ENCODE measurements around the gene HACL1.
"Not testable (repeated sequence)": the region's sequence is repeated elsewhere in the genome, so short reads cannot be mapped to it uniquely, and the experiment has no call there.

Gene HACL1

DNA sequence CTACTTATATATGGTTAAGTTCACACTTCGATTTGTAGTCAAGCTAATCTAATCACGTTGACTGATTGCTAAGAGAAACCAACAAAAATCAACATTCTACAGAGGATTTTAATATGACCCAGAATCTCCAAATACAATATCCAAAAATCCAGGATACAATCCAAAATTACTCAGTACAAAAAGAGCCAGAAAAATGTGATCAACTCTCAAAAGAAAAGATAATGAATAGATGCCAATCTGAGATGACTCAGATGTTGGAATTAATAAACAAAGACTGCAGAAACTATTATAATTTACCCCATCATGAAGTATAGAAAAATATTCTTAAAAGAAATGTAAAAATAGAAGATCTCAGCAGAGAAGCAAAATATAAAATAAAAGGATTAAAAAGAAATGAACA lies 22.3 kb downstream of the HACL1 start:
- DNase-seq (ENCODE audit: low read depth): no peak

DNA sequence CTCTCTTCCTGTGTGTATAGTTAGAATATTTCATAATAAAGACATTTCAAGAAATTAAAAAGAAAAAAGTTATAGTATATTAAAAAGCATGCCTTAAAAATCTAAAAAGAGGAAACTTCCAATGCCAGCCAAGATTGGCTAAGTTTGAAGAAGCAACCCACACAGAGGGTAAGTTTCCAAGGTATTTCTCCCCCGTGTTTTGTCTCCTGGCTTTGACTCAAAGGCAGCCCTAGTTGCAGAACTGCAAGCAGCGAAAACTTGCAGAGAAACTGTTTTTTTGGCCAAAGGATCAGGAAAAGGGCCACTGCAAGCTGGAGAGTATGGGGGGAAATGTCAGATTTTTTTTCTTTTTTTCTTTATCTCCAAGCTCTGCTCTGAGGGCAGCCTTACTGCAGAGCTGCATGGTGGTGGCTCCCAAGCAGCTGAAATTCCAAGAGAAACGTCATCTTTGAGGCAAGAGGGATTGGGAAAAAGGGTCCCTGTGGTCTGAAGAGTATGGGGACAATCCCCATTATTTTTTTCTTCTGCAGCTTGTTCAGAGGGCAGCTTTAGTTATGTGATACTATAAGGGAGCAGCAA lies 23.0 kb downstream of the HACL1 start:
- no peak for DNase-seq (ENCODE audit: low read depth)

DNA sequence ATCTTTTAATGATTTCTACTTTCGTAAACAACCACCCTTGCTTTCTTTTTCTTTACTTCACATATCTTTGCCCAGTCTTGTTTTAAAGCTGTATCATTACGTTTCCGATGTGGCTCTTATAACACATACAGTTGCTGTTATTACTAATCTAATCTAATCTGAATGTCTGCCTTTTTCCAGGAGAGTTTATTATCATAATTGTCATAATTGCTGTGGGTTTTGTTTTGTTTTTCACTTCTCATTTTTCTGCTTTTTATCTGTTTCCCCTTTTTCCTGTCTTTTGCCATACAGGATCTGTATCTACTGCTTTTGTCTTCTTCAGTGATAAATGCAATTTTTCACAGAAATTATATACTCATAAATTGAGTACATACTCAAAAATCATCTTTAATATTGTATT lies 24.9 kb downstream of the HACL1 start:
- no peak for DNase-seq (ENCODE audit: low read depth)

DNA sequence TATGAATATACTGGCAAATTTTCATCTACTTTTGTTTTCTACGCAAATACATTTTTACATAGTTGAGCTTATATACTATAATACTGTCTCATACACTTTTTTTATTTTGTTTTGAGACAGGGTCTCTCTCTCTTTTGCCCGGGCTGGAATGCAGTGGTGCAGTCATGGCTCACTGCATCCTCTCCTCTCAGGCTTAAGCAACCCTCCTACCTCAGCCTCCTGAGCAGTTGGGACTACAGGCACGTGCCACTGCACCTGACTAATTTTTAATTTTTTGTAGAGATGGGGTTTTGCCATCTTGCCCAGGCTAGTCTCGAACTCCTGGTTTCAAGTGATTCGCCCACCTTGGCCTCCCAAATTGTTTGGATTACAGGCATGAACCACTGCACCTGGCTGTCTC lies 25.9 kb downstream of the HACL1 start:
- DNase-seq (ENCODE audit: low read depth): no peak

DNA sequence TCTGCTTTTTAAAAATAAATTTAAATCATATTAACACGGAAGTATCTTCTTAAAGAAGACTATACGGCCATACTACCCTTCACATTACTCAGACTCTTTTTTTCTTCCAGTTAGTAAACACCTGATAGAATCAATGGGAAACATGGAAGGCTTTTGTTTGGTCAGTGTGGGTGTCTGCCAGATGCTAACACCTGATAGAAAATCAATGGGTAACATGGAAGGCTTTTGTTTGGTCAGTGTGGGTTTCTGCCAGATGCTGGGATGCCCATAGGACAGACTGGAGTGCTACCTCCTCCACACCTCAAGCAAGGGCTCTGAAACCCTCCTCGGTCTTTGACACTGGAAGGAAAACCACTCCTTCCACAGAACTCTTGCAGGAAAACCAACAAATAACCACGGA lies 29.2 kb downstream of the HACL1 start:
- DNase-seq (ENCODE audit: low read depth): no peak

DNA sequence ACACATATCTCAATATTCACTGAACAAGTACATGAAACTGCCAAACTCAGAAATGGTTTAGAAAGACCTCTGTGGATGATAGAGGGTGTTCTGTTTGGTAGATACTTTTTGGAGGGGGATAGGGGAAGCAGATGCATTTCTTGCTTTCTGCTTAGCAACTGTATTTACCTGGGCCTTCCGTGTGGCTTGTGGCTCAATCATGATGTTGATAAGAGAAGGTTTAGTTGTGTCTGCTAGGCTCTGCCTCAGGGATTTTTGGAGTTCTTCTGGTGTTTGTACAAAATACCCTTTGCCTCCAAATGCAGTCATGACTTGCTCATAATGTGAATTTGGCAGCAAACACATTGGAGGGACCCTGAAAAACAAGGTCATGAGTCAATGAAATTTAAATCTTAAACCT lies 38.2 kb downstream of the HACL1 start:
- DNase-seq (ENCODE audit: low read depth): no peak

DNA sequence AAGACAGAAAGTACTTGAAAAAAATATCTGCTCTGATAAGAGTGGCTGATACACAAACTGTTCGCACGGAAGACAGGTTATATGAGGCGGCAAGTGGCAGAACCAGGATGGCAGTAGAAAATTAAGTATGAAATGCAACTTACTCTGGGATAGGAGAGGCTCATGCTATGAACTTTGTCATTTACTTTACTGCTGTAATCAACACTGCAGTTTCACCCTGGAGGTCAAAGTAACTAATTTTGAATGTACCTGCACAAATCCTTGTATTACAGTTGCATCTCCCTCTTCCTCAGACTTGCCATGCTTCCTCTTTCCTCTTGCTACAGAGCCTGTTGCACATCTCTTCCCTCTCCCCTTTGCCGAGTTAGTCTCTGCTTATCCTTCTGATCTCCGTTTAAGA lies 38.8 kb downstream of the HACL1 start:
- no peak for DNase-seq (ENCODE audit: low read depth)

DNA sequence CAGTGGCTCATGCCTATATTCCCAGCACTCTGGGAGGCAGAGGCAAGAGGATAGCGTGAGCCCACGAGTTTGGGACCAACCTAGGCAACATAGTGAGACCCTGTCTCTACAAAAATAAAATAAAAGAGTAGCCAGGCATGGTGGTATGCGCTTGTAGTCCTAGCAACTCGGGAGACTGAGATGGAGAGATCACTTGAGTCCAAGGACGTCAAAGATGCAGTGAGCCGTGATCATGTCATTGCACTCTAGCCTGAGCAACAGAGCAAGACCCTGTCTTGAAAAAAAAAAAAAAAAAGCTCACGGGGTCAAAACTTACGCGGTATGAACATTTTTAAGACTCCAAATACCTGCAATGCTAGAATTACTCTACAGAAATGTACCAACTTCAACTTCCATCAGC lies 42.8 kb downstream of the HACL1 start:
- no peak for DNase-seq (ENCODE audit: low read depth)

DNA sequence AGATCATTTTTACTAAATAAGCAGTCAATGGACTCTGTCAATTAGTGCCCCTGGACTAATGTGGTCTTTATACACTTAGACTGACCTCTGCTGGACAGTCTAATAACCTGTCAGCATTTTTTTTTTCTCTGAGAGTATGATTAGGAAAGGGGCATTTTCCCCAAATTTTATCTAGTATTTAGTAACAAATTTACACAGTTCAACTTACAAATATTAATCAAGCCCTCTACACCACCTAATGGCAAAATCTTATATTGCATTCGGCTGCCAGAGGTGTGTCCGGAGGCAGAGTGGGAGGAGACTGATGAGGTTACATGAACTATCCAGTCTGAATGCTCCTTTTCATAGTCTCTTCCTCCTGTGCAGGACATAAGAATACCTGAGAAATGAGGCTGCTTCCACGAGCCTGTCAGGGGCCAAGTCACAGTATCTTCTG lies 43.8 kb downstream of the HACL1 start:
- DNase-seq (ENCODE audit: low read depth): peak; percentile 3

DNA sequence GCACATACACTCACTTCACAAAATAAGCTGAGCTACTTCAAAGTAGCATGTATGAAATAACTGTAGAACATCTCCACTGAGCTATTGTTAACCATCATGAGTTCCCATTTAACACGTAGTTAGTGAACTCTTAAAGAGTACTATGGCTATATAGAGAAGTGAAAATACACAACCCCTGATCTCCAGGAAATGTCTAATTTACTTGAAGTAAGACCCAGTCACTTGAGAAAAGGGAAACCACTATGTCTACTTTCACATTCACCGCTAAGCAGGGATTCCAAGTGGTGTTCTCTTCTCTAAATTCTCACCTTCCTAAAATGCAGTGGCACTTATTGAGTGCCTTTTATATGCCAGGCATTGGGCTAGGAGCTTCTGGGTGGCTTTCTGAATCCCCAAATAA lies 44.9 kb downstream of the HACL1 start:
- no peak for DNase-seq (ENCODE audit: low read depth)

DNA sequence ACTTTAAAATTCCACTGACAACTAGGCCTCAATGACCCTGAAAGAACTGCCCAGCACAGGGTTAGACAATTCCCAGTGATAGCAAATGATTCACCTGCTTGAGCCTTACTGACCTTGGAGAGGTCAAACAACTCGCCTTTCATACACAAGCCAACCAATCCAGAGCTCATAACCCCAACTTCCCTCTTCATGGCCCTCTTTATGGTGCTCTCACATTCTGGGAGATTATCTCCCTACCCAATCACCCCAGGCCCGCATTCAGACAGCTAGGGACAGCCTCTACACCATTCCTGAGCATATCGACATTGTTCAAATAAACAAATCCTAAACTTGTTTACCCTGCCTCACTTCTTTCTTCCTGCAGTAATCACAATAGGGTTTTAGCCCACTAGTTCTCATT lies 47.6 kb downstream of the HACL1 start:
- no peak for DNase-seq (ENCODE audit: low read depth)

DNA sequence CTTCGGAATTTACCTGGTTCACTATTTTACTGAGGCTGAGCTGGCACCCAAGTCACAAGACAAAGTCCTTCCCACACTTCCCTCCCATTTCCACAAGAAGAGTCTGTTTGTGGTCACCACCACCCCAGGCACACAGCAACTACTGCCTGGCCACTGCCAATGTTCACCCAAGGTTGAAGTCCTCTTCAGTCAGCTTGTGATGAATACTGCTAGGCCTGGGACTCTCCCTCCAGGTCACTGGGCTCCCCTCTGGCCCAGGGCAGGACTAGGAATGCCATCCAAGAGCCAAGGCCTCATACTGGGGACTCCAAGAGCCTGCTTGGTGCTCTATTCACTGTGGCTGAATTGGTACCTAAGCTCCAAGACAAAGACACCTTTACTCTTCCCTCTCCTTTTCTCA lies 49.5 kb downstream of the HACL1 start:
- no peak for DNase-seq (ENCODE audit: low read depth)

DNA sequence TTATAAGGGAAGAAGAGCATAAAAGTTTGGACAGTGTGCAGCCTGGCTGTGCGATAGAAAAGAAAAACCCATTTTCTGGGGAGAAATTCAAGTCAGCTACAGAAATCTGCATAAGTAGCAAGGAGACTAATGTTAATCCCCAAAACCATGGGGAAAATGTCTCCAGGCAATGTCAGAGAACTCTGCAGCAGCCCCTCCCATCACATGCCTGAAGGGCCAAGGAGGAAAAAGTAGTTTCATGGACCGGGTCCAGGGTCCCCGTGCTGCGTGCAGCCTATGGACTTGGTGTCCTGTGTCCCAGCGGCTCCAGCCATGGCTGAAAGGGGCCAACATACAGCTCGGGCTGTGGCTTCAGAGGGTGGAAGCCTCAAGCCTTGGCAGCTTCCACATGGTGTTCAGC lies 51.5 kb downstream of the HACL1 start:
- no peak for DNase-seq (ENCODE audit: low read depth)

DNA sequence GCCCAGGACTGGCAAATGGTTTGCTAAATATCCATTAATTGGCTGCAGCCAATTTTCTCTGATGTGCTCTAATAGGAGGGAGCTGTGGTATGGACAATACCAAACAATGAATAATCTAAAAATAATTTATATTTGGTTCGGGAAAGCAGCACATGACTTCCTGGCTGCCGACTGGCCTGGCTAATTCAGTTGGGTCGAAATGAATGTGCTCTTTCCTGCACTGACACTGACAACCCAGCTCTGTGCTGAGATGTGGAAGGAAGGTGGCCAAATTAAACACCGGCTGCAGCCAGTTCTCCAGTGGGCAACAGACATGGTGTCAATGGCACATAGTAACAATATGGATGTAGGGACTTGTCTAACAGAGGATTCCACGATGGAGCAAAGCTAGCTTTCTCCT lies 58.8 kb downstream of the HACL1 start:
- DNase-seq (ENCODE audit: low read depth): no peak

DNA sequence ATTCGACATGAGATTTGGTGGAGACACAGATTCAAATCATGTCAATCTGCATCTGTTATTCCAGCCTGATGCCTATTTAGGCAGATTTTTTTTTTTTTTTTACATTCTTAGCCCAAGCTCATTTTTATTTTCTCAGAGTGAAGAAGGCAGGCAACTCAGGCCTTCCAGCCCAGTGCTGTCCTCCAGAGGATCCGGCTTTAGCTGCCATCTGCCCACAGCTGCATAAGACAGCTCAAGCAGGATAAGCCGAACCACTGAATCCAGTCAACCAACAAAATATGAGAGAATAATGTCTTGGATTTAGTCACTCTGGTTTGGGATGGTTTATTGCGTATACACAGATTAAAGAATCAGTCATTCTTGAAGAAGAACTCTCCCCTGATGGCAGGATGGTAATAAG lies 60.0 kb downstream of the HACL1 start:
- DNase-seq (ENCODE audit: low read depth): no peak

DNA sequence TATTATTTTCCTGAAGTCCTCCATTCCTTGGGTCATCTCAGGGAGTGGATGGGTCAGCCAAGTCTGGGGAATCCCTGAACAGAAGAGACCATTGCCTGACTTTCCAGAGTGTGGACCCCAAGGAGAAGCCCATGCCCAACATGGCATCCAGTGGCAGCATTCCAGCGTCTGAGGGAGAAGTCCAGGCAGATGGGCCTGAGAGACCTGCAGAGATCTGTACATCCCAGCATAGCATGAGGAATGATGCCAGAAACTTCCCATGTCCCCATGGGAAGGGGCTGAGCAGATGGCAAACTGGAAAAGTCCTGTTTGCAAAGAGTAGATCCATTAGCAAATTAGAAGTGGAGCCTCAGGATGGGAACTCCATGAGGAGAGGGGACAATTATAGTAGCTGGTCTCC lies 62.3 kb downstream of the HACL1 start:
- no peak for DNase-seq (ENCODE audit: low read depth)

DNA sequence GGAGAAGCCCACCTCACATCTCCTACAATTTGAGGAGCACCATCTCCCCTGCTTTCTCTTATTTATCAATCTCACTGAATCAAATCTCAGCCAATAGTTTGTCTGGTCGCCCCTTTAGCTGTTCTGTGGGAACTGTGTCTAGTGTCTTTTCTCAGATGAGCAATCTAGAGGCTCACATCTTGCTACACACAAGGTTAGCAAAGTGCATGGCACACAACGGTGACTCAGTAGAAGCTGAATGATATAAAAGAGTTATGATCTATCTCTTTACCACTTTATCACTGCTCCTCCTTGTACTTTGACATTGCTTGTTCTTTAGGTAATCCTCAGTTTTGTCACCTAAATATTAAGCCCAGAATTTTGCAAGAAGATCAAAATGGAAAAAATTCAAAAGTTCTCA lies 63.0 kb downstream of the HACL1 start:
- no peak for DNase-seq (ENCODE audit: low read depth)

DNA sequence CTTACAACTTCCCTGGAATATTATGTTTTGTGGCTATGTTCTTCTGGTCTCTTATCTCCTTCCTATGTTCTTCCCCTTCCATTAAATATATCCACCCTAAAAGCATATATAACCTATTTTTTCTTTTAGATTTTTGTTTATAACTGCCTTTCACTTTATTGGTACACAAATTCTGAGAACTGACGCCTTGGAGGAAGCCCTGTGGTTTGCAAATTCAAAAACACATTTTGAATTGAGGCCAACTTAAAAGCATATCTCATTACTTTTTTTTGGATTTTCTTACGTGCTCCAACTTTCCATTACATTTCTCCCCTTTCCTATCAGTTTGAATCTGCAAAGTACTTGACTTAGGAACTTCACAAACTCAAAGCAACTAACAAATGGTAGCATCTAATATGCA lies 64.5 kb downstream of the HACL1 start:
- no peak for DNase-seq (ENCODE audit: low read depth)

DNA sequence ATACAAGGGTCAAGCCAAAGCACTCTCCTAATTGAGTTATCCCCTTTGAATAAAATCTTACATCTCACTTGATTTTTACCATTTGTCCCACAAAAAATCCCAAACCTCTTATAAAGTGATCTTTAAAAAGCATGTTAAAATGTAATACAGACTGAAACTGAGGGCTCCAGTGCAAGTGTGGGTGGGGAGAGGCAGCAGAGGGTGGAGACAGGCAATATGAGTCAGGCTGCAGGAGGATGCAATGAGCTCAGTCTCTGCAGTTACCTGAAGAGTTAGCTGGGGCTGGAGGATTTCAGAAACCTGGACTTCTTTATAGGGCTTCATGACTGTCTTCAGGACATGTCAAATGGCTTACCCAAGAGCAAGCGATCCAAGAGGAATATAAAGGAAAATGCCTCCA lies 65.6 kb downstream of the HACL1 start:
- DNase-seq (ENCODE audit: low read depth): peak; percentile 22

DNA sequence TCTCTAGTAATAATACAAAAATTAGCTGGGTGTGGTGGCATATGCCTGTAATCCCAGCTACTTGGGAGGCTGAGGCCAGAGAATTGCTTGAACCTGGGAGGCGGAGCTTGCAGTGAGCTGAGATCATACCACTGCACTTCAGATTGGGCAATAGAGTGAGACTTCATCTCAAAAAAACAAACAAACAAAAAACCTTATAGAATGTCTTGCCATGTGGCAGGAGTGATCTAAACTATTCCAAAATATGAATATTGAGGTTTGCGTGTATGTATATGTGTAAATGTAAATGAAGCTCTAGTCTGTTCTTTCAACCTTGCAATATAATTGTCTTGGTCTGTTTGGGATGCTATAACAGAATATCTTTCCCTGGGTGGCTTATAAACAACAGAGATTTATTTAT lies 68.8 kb downstream of the HACL1 start:
- not testable (repeated sequence) for DNase-seq (ENCODE audit: low read depth)

DNA sequence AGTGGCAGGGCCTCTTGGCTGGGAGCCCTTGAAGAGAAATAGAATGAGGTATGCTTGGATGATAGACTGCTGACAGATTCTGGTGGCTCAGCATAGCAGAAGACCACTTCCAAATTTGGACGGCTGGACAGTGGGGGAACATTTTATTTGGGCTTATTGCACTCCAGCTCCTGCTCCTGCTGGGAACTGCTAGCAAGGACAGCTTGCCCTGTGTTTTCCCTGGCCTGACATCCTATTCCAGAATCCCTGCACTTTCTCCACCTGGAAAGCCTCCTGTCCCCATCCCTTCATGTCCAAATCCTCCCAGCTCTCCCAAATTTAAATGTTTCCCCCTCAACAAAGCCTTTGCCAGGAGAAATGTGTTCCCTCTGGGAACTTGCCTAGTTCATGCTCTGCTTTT lies 70.0 kb downstream of the HACL1 start:
- no peak for DNase-seq (ENCODE audit: low read depth)

DNA sequence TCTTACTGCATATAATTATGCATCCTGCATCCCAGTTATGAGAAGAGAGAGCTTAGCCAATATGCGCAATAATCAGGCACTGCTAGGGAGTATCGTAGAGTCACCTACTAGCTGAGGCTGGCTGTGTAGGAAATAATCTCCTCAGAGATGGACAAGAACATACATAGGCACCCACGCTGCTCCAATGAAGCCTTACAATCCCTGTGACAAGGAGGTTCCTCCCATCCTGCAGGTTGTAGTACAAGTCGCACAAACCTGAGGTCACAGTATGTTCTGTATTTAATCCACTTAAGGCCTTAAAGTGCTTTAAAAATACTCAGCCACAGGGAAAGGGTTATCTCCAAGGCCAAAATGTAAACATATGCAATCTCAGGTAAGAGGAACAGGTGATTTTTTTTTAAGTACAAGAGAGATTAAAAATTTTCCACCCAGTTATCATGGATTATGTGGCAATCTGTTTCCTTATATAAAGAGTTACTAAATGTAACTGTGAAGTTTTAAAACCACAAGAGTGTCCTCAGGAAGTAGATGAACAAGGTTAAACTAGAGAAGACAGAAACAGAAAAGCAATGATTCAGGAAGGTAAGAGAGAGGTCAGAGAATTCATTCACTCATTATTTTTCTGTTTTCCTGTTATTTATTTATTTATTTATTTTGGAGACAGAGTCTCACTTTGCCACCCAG lies 72.4 kb downstream of the HACL1 start:
- no peak for DNase-seq (ENCODE audit: low read depth)

DNA sequence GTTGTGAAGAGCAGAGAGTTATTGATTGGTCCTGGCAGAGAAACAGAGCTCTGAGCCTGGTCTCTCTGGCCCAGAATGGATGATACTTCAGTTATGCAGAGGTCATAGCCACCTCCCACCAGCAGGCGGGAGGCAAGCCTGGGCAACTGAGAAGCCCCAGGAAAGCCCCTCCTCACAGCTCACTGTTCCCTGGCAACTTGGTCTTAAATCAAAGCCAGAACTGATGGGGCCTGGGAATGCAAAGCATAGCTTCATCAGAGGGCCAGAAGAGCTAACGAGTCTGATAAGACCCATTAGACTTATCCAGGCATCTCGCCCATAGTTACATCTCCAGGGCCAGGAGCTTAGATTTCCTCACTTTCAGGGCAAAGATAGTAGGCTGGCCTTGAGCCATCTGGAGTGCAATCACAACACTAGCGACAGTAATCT lies 74.3 kb downstream of the HACL1 start:
- no peak for DNase-seq (ENCODE audit: low read depth)

DNA sequence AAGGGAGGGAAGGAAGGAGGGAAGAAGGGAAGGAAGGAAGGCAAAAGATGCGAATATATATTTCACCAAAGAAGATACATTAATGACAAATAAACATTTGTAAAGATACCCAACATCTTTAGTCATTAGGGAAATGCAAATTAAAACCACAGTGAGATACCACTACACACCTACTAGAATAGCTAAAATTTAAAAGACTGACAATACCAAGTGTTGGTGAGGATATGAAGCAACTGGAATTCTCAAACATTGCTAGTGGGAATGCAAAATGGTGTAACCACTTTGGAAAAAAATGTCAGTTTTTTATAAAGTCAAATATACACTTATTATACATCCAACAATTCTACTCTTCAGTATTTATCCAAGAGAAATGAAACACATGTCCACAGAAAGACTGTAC lies 75.6 kb downstream of the HACL1 start:
- no peak for DNase-seq (ENCODE audit: low read depth)

Measured in stimulated activated CD8-positive, alpha-beta memory T cell treated with anti-CD3 and anti-CD28 coated beads, Interleukin-12 subunit alpha, Interleukin-12 subunit beta, amount 100 ng/mL, for 4 hours (primary cell).